Activated T-cell treated with anti-CD3 and anti-CD28 coated beads for 1 hour (primary cell): ENCODE measurements around the gene GRK2.
"Not testable (repeated sequence)": the region's sequence is repeated elsewhere in the genome, so short reads cannot be mapped to it uniquely, and the experiment has no call there.

Source experiments
- DNase-seq: peaks from one replicate; pipeline ENCODE4 v3.0.0-alpha.2; 2020; ENCODE audit warnings: low read depth

Gene GRK2

GRCh38 chr11:67312187-67313021, 46.1 kb downstream of the GRK2 start:
- peak; percentile 45 for DNase-seq

GRCh38 chr11:67313125-67313890, 47.0 kb downstream of the GRK2 start:
- no peak for DNase-seq

GRCh38 chr11:67314218-67314617, 47.9 kb downstream of the GRK2 start:
- DNase-seq = no peak

GRCh38 chr11:67315325-67315909, 49.1 kb downstream of the GRK2 start:
- DNase-seq = no peak

GRCh38 chr11:67316882-67317204, 50.6 kb downstream of the GRK2 start:
- no peak for DNase-seq

- peak; percentile 99 for DNase-seq
Observed at GRCh38 chr11:67317205-67317887, 51.1 kb downstream of the GRK2 start.

GRCh38 chr11:67317888-67318555, 51.7 kb downstream of the GRK2 start:
- DNase-seq = peak; percentile 23

GRCh38 chr11:67318876-67319275, 52.6 kb downstream of the GRK2 start:
- not testable (repeated sequence) for DNase-seq

- DNase-seq = no peak
Observed at GRCh38 chr11:67320011-67320410, 53.7 kb downstream of the GRK2 start.

GRCh38 chr11:67320691-67321090, 54.4 kb downstream of the GRK2 start:
- no peak for DNase-seq

GRCh38 chr11:67321313-67321871, 55.1 kb downstream of the GRK2 start:
- DNase-seq = no peak

- no peak for DNase-seq
Observed at GRCh38 chr11:67322049-67322448, 55.8 kb downstream of the GRK2 start.

- no peak for DNase-seq
Observed at GRCh38 chr11:67323526-67323925, 57.3 kb downstream of the GRK2 start.

GRCh38 chr11:67332081-67332691, 65.9 kb downstream of the GRK2 start:
- no peak for DNase-seq
